ENCODE data around the gene HBEGF. TPM values are rescaled to one million over a fixed set of nuclear protein-coding genes. Genes with fewer than 3 reads are reported as not detected.

HBEGF gene
- total and polyA plus RNA-seq, 2 donors (not counting 1 experiment from before 2014, with no cell fraction given): 0.89 to 2.4 TPM

DNA sequence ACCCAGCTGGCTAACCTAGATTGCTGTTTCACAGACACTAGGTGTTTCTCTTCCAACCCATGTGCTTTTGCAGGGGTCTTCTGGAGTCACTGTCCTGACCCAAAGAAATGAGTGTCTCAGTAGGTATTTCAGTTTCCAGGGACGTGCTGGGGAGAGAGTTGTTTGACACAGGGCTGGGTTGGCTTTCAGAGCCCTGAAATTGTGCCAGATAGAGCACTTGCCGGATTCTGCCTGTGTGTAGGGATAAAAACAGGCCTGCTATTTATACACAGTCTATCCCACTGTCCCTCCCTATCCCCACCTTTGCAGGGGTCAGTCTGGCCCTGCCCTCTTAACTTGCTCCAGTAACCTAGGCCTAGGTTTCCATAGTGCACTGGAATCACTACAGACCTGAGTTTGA lies 957 bp upstream of the HBEGF start:
- ATAC-seq (ENCODE audit: low read depth) (no peak), DNase-seq (no peak)
- Mint-ChIP-seq H3K4me1 (peaks cover 48% of the 10 kb centered on the region), H3K27me3 (peaks cover 9% of the 10 kb centered on the region), H3K4me3 (peak overlapping the region; percentile 81), H3K9me3 (ENCODE audit: insufficient read depth) (no peaks in the 10 kb centered on the region), H3K27ac (no peak overlapping the region)
- Histone ChIP-seq H3K4me2 (replicated peaks; ENCODE audit: low read depth, low read length, poor library complexity, severe bottlenecking) (peak overlapping the region; percentile 91), H3K4me1 (ENCODE audit: control insufficient read depth in 2 of 2, insufficient read depth in 2 of 2, low read length in 2 of 2) (peaks cover 39 to 53% of the 10 kb centered on the region in 2 donors), H3K4me3 (ENCODE audit: control extremely low read depth in 1 of 5, extremely low read depth in 1 of 5, insufficient read depth in 1 of 5, low read depth in 2 of 5, low read length in 4 of 5) (peak overlapping the region in 1 of 5 experiments; percentile 67), H3K79me2 (ENCODE audit: control insufficient read depth, insufficient read depth, low read length) (no peaks in the 10 kb centered on the region), H2AFZ (ENCODE audit: insufficient read depth, low read depth, low read length, poor library complexity, severe bottlenecking) (peak overlapping the region; percentile 83), H3K9ac (ENCODE audit: low read length) (peak overlapping the region; percentile 63), H3K27me3 (replicated peaks in 1 of 4; ENCODE audit: control extremely low read depth in 1 of 4, control insufficient read depth in 3 of 4, insufficient read depth in 4 of 4, low read length in 3 of 4) (peaks cover 0 to 16% (median 0%) of the 10 kb centered on the region in 4 experiments), H4K20me1 (ENCODE audit: control insufficient read depth, insufficient read depth, low read length, poor library complexity, severe bottlenecking) (no peaks in the 10 kb centered on the region), H3K36me3 (replicated peaks in 1 of 2; ENCODE audit: control extremely low read depth in 1 of 2, control insufficient read depth in 1 of 2, extremely low read depth in 1 of 2, insufficient read depth in 2 of 2, low read length in 1 of 2) (no peaks in the 10 kb centered on the region), H3K9me3 (ENCODE audit: control extremely low read depth in 1 of 3, control insufficient read depth in 2 of 3, insufficient read depth in 1 of 3, low read length in 2 of 3) (no peaks in the 10 kb centered on the region), H3K27ac (ENCODE audit: low read length in 2 of 2) (no peak overlapping the region)
- ChIA-PET CTCF (interaction anchor here (1.1 to 18.0 kb wide), 11 partner anchors 8 to 291 kb away, joined by 3 to 594 read pairs (median 5); partner anchors contain the start of gene SLC4A9), POLR2A (interaction anchor here (1.4 kb wide), 1 partner anchor 54 kb away, joined by 3 read pairs; the partner anchor contains the start of gene ANKHD1)
- no peak for TF ChIP-seq EZH2 (IDR thresholded peaks at IDR 0.05; ENCODE audit: borderline replicate concordance, insufficient read depth, low read depth, low read length, poor library complexity, severe bottlenecking)
- TF ChIP-seq, protein P1, sequence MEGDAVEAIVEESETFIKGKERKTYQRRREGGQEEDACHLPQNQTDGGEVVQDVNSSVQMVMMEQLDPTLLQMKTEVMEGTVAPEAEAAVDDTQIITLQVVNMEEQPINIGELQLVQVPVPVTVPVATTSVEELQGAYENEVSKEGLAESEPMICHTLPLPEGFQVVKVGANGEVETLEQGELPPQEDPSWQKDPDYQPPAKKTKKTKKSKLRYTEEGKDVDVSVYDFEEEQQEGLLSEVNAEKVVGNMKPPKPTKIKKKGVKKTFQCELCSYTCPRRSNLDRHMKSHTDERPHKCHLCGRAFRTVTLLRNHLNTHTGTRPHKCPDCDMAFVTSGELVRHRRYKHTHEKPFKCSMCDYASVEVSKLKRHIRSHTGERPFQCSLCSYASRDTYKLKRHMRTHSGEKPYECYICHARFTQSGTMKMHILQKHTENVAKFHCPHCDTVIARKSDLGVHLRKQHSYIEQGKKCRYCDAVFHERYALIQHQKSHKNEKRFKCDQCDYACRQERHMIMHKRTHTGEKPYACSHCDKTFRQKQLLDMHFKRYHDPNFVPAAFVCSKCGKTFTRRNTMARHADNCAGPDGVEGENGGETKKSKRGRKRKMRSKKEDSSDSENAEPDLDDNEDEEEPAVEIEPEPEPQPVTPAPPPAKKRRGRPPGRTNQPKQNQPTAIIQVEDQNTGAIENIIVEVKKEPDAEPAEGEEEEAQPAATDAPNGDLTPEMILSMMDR (IDR thresholded peaks at IDR 0.05): no peak
- intact Hi-C loops (cut with micrococcal nuclease): loop anchor here (5.0 kb wide), 1 partner anchor 45 kb away; the partner anchor contains the start of gene PFDN1
- 80% methylated on average over 1 of the region's 2 CpGs for WGBS (ENCODE audit: insufficient coverage)

DNA sequence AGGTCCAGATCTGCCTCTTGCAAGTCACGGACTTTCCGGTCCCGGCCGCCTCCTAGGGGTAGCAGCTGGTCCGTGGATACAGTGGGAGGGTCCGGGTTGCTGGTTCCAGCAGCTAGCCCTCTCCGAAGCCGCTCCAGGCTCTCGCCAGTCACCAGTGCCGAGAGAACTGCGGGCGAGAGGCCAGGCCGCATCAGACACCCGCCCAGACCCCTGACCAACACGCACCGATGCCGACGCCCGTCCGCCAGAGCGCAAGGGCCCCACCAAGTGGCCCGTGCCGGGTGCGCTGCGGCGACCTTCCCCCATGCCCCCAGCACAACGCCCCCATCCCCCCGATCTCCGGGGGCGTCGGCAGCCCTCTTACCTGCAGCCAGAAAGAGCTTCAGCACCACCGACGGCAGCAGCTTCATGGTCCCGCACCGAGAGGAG lies 470 bp downstream of the HBEGF start:
- Mint-ChIP-seq H3K9me3 (ENCODE audit: insufficient read depth) (no peaks in the 10 kb centered on the region), H3K4me3 (peak overlapping the region; percentile 82), H3K27ac (no peak overlapping the region), H3K27me3 (peaks cover 4% of the 10 kb centered on the region), H3K4me1 (peaks cover 52% of the 10 kb centered on the region)
- TF ChIP-seq, protein P1 (IDR thresholded peaks at IDR 0.05): no peak
- no peak for TF ChIP-seq EZH2 (IDR thresholded peaks at IDR 0.05; ENCODE audit: borderline replicate concordance, insufficient read depth, low read depth, low read length, poor library complexity, severe bottlenecking)
- no peak overlapping the region for H3K27ac ChIP-seq (ENCODE audit: low read length in 2 of 2)
- intact Hi-C loops (cut with micrococcal nuclease): loop anchor here (1.0 to 5.0 kb wide), 2 partner anchors 11 to 44 kb away; partner anchors contain the start of gene PFDN1
- ChIA-PET CTCF (interaction anchor here (0.6 to 18.0 kb wide), 20 partner anchors 10 to 365 kb away, joined by 3 to 594 read pairs (median 4); partner anchors contain the start of genes CYSTM1, PFDN1 and SLC4A9), POLR2A (interaction anchor here (0.6 to 1.4 kb wide), 4 partner anchors 10 to 1603 kb away, joined by 3 to 5 read pairs (median 3); partner anchors contain the start of genes ANKHD1 and PFDN1)
- ATAC-seq (ENCODE audit: low read depth) (peak; percentile 14), DNase-seq (peak; percentile 33)
- H3K79me2 ChIP-seq (ENCODE audit: control insufficient read depth, insufficient read depth, low read length): no peaks in the 10 kb centered on the region
- peak overlapping the region; percentile 63 for H3K9ac ChIP-seq (ENCODE audit: low read length)
- H3K4me3 ChIP-seq (ENCODE audit: control extremely low read depth in 1 of 5, extremely low read depth in 1 of 5, insufficient read depth in 1 of 5, low read depth in 2 of 5, low read length in 4 of 5): peak overlapping the region in 4 of 5 experiments; percentile 40 to 67 (median 62)
- 17% methylated on average over 35 of the region's 35 CpGs for WGBS (ENCODE audit: insufficient coverage)
- no peaks in the 10 kb centered on the region for H4K20me1 ChIP-seq (ENCODE audit: control insufficient read depth, insufficient read depth, low read length, poor library complexity, severe bottlenecking)
- H3K4me2 ChIP-seq (replicated peaks; ENCODE audit: low read depth, low read length, poor library complexity, severe bottlenecking): peak overlapping the region; percentile 91
- H3K4me1 ChIP-seq (ENCODE audit: control insufficient read depth in 2 of 2, insufficient read depth in 2 of 2, low read length in 2 of 2): peaks cover 48 to 63% of the 10 kb centered on the region in 2 donors
- H2AFZ ChIP-seq (ENCODE audit: insufficient read depth, low read depth, low read length, poor library complexity, severe bottlenecking): peak overlapping the region; percentile 83
- H3K9me3 ChIP-seq (ENCODE audit: control extremely low read depth in 1 of 3, control insufficient read depth in 2 of 3, insufficient read depth in 1 of 3, low read length in 2 of 3): peaks cover 0 to 3% (median 0%) of the 10 kb centered on the region in 3 donors
- H3K27me3 ChIP-seq (replicated peaks in 1 of 4; ENCODE audit: control extremely low read depth in 1 of 4, control insufficient read depth in 3 of 4, insufficient read depth in 4 of 4, low read length in 3 of 4): peaks cover 0 to 16% (median 0%) of the 10 kb centered on the region in 4 experiments
- H3K36me3 ChIP-seq (replicated peaks in 1 of 2; ENCODE audit: control extremely low read depth in 1 of 2, control insufficient read depth in 1 of 2, extremely low read depth in 1 of 2, insufficient read depth in 2 of 2, low read length in 1 of 2): no peaks in the 10 kb centered on the region

All from B cell (primary cell).